ENCODE results near the gene WDR74.
"Not testable (repeated sequence)": the region's sequence is repeated elsewhere in the genome, so short reads cannot be mapped to it uniquely, and the experiment has no call there.

WDR74 gene

GRCh38 chr11:62860835-62861563, 21.6 kb upstream of the WDR74 start:
- DNase-seq (ENCODE audit: low spot score) = no peak

- DNase-seq (ENCODE audit: low spot score) = not testable (repeated sequence)
These were observed 19.9 kb upstream of the WDR74 start for GRCh38 chr11:62859281-62859703.

GRCh38 chr11:62858201-62858600, 18.8 kb upstream of the WDR74 start:
- DNase-seq (ENCODE audit: low spot score) = no peak

- DNase-seq (ENCODE audit: low spot score) = no peak
These were observed 18.2 kb upstream of the WDR74 start for GRCh38 chr11:62857541-62857982.

- DNase-seq (ENCODE audit: low spot score) = no peak
These were observed 17.0 kb upstream of the WDR74 start for GRCh38 chr11:62856333-62856895.

- DNase-seq (ENCODE audit: low spot score) = peak; percentile 96
These were observed 16.4 kb upstream of the WDR74 start for GRCh38 chr11:62855571-62856332.

GRCh38 chr11:62854825-62855570, 15.6 kb upstream of the WDR74 start:
- DNase-seq (ENCODE audit: low spot score) = no peak

- no peak for DNase-seq (ENCODE audit: low spot score)
These were observed 14.8 kb upstream of the WDR74 start for GRCh38 chr11:62854013-62854824.

GRCh38 chr11:62853279-62853965, 14.0 kb upstream of the WDR74 start:
- no peak for DNase-seq (ENCODE audit: low spot score)

- no peak for DNase-seq (ENCODE audit: low spot score)
These were observed 13.3 kb upstream of the WDR74 start for GRCh38 chr11:62852523-62853188.

- no peak for DNase-seq (ENCODE audit: low spot score)
These were observed 12.6 kb upstream of the WDR74 start for GRCh38 chr11:62851807-62852522.

GRCh38 chr11:62850911-62851806, 11.8 kb upstream of the WDR74 start:
- DNase-seq (ENCODE audit: low spot score) = no peak

- DNase-seq (ENCODE audit: low spot score) = no peak
These were observed 8.5 kb upstream of the WDR74 start for GRCh38 chr11:62847767-62848314.

GRCh38 chr11:62846177-62846576, 6.8 kb upstream of the WDR74 start:
- no peak for DNase-seq (ENCODE audit: low spot score)

GRCh38 chr11:62844154-62844553, 4.8 kb upstream of the WDR74 start:
- DNase-seq (ENCODE audit: low spot score) = no peak

- no peak for DNase-seq (ENCODE audit: low spot score)
These were observed 4.1 kb upstream of the WDR74 start for GRCh38 chr11:62843466-62843865.

- DNase-seq (ENCODE audit: low spot score) = not testable (repeated sequence)
These were observed 3.5 kb upstream of the WDR74 start for GRCh38 chr11:62842891-62843290.

GRCh38 chr11:62842171-62842741, 2.9 kb upstream of the WDR74 start:
- DNase-seq (ENCODE audit: low spot score) = peak; percentile 28
